ENCODE measurements around the gene ARHGEF25. TPM values are rescaled to one million over a fixed set of nuclear protein-coding genes. Genes with fewer than 3 reads are reported as not detected.

The ARHGEF25 gene
- total and polyA plus RNA-seq, 7 donors, result 5.8 to 140 (median 99.4) TPM

GRCh38 chr12:57580466-57580795, 30.8 kb upstream of the ARHGEF25 start:
- no peak overlapping the region for H3K4me3 ChIP-seq
- H3K4me1 ChIP-seq, result no peaks in the 10 kb centered on the region
- DNase-seq, result no peak
- no peaks in the 10 kb centered on the region for H3K36me3 ChIP-seq
- H3K27ac ChIP-seq, result no peak overlapping the region
- 90 to 91% methylated on average over 4 of the region's 4 CpGs for WGBS, 2 donors
- TF ChIP-seq POLR2AphosphoS5 (IDR thresholded peaks at IDR 0.05) (no peak), EP300 (IDR thresholded peaks at IDR 0.05) (no peak)
- no peaks in the 10 kb centered on the region for H3K27me3 ChIP-seq
- no peaks in the 10 kb centered on the region for H3K9me3 ChIP-seq
- intact Hi-C loops (cut with DNase I), result loop anchor here (5.0 kb wide), 1 partner anchor 112 kb away; the partner anchor contains the start of gene OS9

GRCh38 chr12:57581802-57582201, 29.4 kb upstream of the ARHGEF25 start:
- TF ChIP-seq POLR2AphosphoS5 (IDR thresholded peaks at IDR 0.05), result no peak
- TF ChIP-seq, protein P1, sequence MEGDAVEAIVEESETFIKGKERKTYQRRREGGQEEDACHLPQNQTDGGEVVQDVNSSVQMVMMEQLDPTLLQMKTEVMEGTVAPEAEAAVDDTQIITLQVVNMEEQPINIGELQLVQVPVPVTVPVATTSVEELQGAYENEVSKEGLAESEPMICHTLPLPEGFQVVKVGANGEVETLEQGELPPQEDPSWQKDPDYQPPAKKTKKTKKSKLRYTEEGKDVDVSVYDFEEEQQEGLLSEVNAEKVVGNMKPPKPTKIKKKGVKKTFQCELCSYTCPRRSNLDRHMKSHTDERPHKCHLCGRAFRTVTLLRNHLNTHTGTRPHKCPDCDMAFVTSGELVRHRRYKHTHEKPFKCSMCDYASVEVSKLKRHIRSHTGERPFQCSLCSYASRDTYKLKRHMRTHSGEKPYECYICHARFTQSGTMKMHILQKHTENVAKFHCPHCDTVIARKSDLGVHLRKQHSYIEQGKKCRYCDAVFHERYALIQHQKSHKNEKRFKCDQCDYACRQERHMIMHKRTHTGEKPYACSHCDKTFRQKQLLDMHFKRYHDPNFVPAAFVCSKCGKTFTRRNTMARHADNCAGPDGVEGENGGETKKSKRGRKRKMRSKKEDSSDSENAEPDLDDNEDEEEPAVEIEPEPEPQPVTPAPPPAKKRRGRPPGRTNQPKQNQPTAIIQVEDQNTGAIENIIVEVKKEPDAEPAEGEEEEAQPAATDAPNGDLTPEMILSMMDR (IDR thresholded peaks at IDR 0.05), result no peak
- TF ChIP-seq POLR2A (IDR thresholded peaks at IDR 0.05), result no peak
- no peak for TF ChIP-seq EP300 (IDR thresholded peaks at IDR 0.05)
- DNase-seq, result no peak
- intact Hi-C loops (cut with DNase I), result loop anchor here (5.0 kb wide), 1 partner anchor 110 kb away; the partner anchor contains the start of gene OS9
- Histone ChIP-seq H3K4me1 (no peaks in the 10 kb centered on the region), H3K27me3 (no peaks in the 10 kb centered on the region), H3K9me3 (no peaks in the 10 kb centered on the region), H3K36me3 (no peaks in the 10 kb centered on the region), H3K4me3 (no peak overlapping the region), H3K27ac (no peak overlapping the region)
- 92 to 93% methylated on average over 1 of the region's 1 CpG for WGBS, 2 donors

GRCh38 chr12:57582440-57582839, 28.8 kb upstream of the ARHGEF25 start:
- DNase-seq, result no peak
- Histone ChIP-seq H3K4me1 (no peaks in the 10 kb centered on the region), H3K36me3 (no peaks in the 10 kb centered on the region), H3K27ac (no peak overlapping the region), H3K27me3 (no peaks in the 10 kb centered on the region), H3K4me3 (no peak overlapping the region), H3K9me3 (no peaks in the 10 kb centered on the region)
- 97 to 100% methylated on average over 1 of the region's 1 CpG for WGBS, 2 donors
- TF ChIP-seq POLR2AphosphoS5 (IDR thresholded peaks at IDR 0.05) (no peak), POLR2A (IDR thresholded peaks at IDR 0.05) (no peak), EP300 (IDR thresholded peaks at IDR 0.05) (no peak)
- TF ChIP-seq, protein P1 (IDR thresholded peaks at IDR 0.05), result no peak
- intact Hi-C loops (cut with DNase I), result loop anchor here (5.0 kb wide), 1 partner anchor 110 kb away; the partner anchor contains the start of gene OS9

DNA sequence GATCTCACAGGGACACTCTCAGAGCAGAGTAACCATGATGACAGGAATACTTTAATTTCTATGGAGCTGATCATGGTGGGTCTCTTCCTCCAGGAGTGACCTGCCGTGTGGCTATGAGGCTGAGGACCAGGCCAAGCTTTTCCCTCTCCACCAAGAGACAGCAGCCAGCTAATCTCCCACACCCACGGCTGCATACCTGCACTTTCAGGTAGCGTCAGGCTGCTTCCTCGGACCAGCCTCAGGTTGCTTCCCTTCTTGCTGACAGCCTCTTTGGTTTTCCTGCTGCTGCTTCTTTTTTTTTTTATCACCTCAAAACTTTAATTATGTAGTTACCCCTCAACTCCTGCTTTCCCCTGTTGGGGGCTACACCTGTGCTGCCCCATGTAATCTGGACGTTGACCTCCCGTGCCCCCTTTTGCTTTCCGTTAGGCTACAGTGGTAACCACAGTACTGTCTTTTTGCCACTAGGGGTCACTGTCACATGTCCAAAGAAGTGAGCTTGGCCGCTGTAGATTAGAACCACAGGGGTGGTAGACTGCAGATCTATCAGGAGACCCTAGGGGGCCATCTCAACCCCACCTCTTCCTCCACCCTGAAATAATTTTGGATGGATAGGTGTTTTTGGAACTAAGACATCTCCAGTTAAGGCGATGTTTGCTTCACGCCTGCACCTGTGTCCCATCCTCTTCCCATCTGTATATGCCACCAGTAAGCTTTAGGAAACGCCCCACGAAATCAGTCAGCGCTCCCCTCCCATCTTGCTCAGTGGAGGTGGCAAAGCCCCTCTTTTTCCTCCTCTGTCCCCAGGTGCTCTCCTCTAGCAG, 28.0 kb upstream of the ARHGEF25 start:
- no peak overlapping the region for H3K4me3 ChIP-seq
- intact Hi-C loops (cut with DNase I), result loop anchor here (1.0 to 5.0 kb wide), 2 partner anchors 38 to 109 kb away; partner anchors contain the start of gene OS9
- DNase-seq, result peak; percentile 86
- WGBS, 2 donors, result 40 to 51% methylated on average over 13 of the region's 13 CpGs
- no peaks in the 10 kb centered on the region for H3K9me3 ChIP-seq
- no peaks in the 10 kb centered on the region for H3K36me3 ChIP-seq
- TF ChIP-seq EP300 (IDR thresholded peaks at IDR 0.05) (no peak), POLR2A (IDR thresholded peaks at IDR 0.05) (no peak), POLR2AphosphoS5 (IDR thresholded peaks at IDR 0.05) (no peak)
- TF ChIP-seq, protein P1 (IDR thresholded peaks at IDR 0.05), result peak; percentile 96 to 97 (median 97)
- H3K4me1 ChIP-seq, result no peaks in the 10 kb centered on the region
- H3K27me3 ChIP-seq, result peaks cover 0 to 3% (median 0%) of the 10 kb centered on the region in 3 donors
- no peak overlapping the region for H3K27ac ChIP-seq

DNA sequence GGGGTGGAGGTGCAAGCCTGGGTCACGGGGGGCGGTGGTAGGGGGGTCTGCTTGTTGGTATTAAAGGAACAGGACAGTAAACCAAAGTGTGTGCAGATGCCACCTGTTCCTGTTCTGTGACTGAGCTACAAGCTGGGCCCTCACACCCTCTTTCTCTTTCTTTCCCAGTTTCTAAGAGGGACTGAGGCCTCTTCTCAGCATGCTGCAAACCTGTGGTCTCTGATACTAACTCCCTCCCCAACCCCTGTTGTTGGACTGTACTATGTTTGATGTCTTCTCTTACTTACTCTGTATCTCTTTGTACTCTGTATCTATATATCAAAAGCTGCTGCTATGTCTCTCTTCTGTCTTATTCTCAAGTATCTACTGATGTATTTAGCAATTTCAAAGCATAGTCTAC, 27.2 kb upstream of the ARHGEF25 start:
- Histone ChIP-seq H3K36me3 (no peaks in the 10 kb centered on the region), H3K27me3 (peaks cover 0 to 3% (median 0%) of the 10 kb centered on the region in 3 donors), H3K4me1 (no peaks in the 10 kb centered on the region), H3K9me3 (no peaks in the 10 kb centered on the region), H3K4me3 (no peak overlapping the region), H3K27ac (no peak overlapping the region)
- TF ChIP-seq POLR2AphosphoS5 (IDR thresholded peaks at IDR 0.05) (no peak), POLR2A (IDR thresholded peaks at IDR 0.05) (no peak), EP300 (IDR thresholded peaks at IDR 0.05) (no peak)
- TF ChIP-seq, protein P1 (IDR thresholded peaks at IDR 0.05), result no peak
- intact Hi-C loops (cut with DNase I), result loop anchor here (5.0 kb wide), 1 partner anchor 108 kb away; the partner anchor contains the start of gene OS9
- no peak for DNase-seq
- 96 to 99% methylated on average over 2 of the region's 2 CpGs for WGBS, 2 donors

All from sigmoid colon (tissue), 7 donors.